Gastroesophageal sphincter (tissue), 4 donors: ENCODE results near the gene ZNF555. TPM values are rescaled to one million over a fixed set of nuclear protein-coding genes. Genes with fewer than 3 reads are reported as not detected.
"Not testable (repeated sequence)": the region's sequence is repeated elsewhere in the genome, so short reads cannot be mapped to it uniquely, and the experiment has no call there.

Experiments
- ATAC-seq: fragments of 150-250 bp; one replicate; pipeline ENCODE4 v1.9.1; 2016; ENCODE audit warnings: mild to moderate bottlenecking, moderate library complexity
- H3K27ac ChIP-seq, 4 donors: fragments of 200-600 bp; sonication (generic) in 3 of 4; 1 replicate in 3 of 4; 2 replicates in 1 of 4; pipeline ENCODE4 v1.5.1; 2016 to 2019
- H3K27me3 ChIP-seq: fragments of 200-600 bp; sonication (generic); one replicate; pipeline ENCODE4 v1.5.1; 2019
- H3K36me3 ChIP-seq, 2 donors: fragments of 200-600 bp; sonication (generic); one replicate each; pipeline ENCODE4 v1.5.1; 2019; ENCODE audit warnings: control low read depth in 1 of 2
- H3K4me1 ChIP-seq, 3 donors: fragments of 200-600 bp; sonication (generic); 1 replicate in 2 of 3; 2 replicates in 1 of 3; pipeline ENCODE4 v1.5.1; 2016 to 2019; ENCODE audit warnings: control low read depth in 2 of 3
- H3K4me3 ChIP-seq, 2 donors: fragments of 200-600 bp; sonication (generic); one replicate each; pipeline ENCODE4 v1.5.1; 2019; ENCODE audit warnings: mild to moderate bottlenecking in 1 of 2, moderate library complexity in 1 of 2
- H3K9me3 ChIP-seq, 3 donors: fragments of 200-600 bp; sonication (generic); one replicate each; pipeline ENCODE4 v1.5.1; 2017 to 2019; ENCODE audit warnings: control low read depth in 2 of 3
- EP300 ChIP-seq: sonication (generic); formaldehyde crosslinking; IDR thresholded peaks from one replicate; pipeline ENCODE4 v1.6.1; 2017; ENCODE audit warnings: antibody characterized with exemption, mild to moderate bottlenecking
- POLR2A ChIP-seq, 2 donors: fragments of 450-650 bp; IDR thresholded peaks; one replicate each; pipeline ENCODE4 v1.6.1; 2017; ENCODE audit warnings: antibody characterized with exemption in 2 of 2, mild to moderate bottlenecking in 2 of 2, moderate library complexity in 1 of 2
- POLR2AphosphoS5 ChIP-seq: sonication (generic); formaldehyde crosslinking; IDR thresholded peaks from one replicate; pipeline ENCODE4 v1.6.1; 2017; ENCODE audit warnings: antibody characterized with exemption
- WGBS, 2 donors: methylation state at CpG; one replicate each; pipeline ENCODE4 v1.1.5; 2018; ENCODE audit warnings: low coverage in 1 of 2; 5-methylcytosine and 5-hydroxymethylcytosine counted together
- total RNA-seq, 4 donors: library from RNA; depleted of rRNA; stranded (reverse); fragments of >200 nt; gene quantifications; one replicate each; pipeline ENCODE4 v1.1.0, GENCODE V29; 2016
- TF ChIP-seq, protein P1 (sequence below), 4 experiments: fragments of 200-600 bp in 2 of 4; fragments of 450-650 bp in 2 of 4; sonication (generic) in 1 of 4; IDR thresholded peaks; one replicate each; pipeline ENCODE4 v1.5.1; 2017 to 2019; ENCODE audit warnings: antibody characterized with exemption in 4 of 4, mild to moderate bottlenecking in 2 of 4, moderate library complexity in 2 of 4

ZNF555 gene
- 10 to 100 TPM in 1 of 4 donors, 1 to 10 TPM in 3; 4.2 to 10.9 (median 7.6) TPM for total RNA-seq

DNA sequence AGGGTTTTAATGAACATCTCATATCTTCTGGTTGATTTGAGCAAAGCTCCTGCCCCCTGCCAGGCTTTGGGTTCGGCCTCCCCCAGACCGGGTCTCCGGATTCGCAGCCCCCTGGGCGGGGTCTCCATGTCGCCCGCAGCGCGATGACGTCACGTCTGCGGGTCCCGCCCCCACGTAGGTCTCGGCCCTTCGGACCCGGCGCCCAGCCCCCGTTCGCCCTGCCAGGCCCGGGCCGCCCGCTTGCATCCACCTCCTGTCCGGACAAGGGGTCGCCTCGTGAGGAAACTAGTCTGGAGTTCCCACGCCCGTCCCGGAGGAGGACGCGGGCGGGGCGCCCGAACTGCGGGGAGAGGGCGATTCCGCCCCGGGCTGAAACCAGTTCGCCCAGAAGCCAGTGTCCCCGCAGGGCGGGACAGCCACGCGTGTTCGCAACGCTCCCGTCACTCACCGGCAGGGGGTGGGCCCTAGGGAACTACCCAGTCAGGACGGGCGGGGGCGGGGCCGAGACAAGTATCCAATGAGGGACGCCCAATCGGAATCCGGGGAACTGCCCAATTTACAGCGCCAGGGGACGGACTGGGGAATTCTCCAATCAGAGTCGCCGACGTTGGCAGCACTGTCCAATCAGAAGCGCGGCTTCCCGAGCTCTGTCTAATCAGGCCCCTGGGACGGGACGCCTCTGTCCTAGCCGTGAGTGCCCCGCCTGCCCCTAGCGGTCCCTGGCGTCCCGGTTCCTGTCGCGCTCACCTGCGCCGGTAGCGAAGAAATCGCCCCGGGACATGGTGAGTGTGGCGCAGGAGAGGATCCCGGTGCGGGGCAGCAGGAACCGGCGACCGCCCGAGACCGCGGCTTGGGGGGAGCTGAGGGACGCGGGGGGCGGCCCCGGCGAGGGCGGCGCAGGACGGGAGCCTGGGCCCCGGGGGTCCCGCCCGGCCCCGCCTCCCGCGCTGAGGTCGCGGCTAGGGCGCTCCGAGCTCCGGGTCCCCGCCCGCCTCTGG lies at the start of gene ZNF555:
TSS of gene ZNF555 (plus strand) at position 682 of the 998 bp plus-strand sequence. CDS start at position 780, 98 bp downstream.
- TF ChIP-seq POLR2AphosphoS5 (peak; percentile 66), EP300 (no peak), POLR2A (IDR thresholded peaks at IDR 0.05) (peak; percentile 30 to 45)
- TF ChIP-seq, protein P1, sequence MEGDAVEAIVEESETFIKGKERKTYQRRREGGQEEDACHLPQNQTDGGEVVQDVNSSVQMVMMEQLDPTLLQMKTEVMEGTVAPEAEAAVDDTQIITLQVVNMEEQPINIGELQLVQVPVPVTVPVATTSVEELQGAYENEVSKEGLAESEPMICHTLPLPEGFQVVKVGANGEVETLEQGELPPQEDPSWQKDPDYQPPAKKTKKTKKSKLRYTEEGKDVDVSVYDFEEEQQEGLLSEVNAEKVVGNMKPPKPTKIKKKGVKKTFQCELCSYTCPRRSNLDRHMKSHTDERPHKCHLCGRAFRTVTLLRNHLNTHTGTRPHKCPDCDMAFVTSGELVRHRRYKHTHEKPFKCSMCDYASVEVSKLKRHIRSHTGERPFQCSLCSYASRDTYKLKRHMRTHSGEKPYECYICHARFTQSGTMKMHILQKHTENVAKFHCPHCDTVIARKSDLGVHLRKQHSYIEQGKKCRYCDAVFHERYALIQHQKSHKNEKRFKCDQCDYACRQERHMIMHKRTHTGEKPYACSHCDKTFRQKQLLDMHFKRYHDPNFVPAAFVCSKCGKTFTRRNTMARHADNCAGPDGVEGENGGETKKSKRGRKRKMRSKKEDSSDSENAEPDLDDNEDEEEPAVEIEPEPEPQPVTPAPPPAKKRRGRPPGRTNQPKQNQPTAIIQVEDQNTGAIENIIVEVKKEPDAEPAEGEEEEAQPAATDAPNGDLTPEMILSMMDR (IDR thresholded peaks at IDR 0.05), result peak in 3 of 4 experiments; percentile 62 to 74 (median 67)

DNA sequence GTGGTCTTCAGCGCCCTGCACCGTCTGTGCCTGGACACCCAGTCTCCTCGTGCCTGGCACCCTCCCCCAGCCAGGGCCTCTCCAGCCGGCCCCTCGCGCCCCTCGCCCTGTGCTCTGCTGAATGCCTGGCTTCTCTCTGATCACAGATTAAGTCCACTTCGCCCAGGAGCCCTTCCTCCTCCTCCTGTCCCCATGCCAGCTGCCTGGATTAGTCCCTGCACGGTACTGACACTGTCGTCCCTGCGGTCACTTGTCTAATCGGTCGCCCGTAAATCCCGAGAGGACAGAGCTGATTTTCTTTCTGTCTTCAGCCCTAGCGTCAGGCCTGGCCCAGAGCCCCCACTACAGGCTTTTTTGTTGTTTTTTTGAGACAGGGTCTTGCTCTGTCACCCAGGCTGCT lies 49.4 kb upstream of the ZNF555 start:
- Histone ChIP-seq H3K27me3 (no peaks in the 10 kb centered on the region), H3K4me1 (peaks cover 0 to 4% (median 0%) of the 10 kb centered on the region in 3 donors), H3K27ac (no peak overlapping the region), H3K9me3 (no peaks in the 10 kb centered on the region), H3K4me3 (no peak overlapping the region), H3K36me3 (peaks cover 0 to 70% of the 10 kb centered on the region in 2 donors)
- 91 to 92% methylated on average over 6 to 12 of the region's 16 CpGs for WGBS, 2 donors
- ATAC-seq, result no peak
- TF ChIP-seq EP300, result no peak
- TF ChIP-seq, protein P1 (IDR thresholded peaks at IDR 0.05), result no peak
- TF ChIP-seq POLR2AphosphoS5, result no peak
- no peak for TF ChIP-seq POLR2A (IDR thresholded peaks at IDR 0.05)

More for the DNA sequence above, at the start of gene ZNF555:
- H3K27me3 ChIP-seq, result no peaks in the 10 kb centered on the region
- H3K27ac ChIP-seq, result peak within 1 kb of the TSS; percentile 72 to 94 (median 92)
- H3K36me3 ChIP-seq, result peaks cover 0 to 36% of the 10 kb centered on the region in 2 donors
- WGBS, 2 donors, result no CpG with 5 or more reads among the region's 106 CpGs
- H3K9me3 ChIP-seq, result peaks cover 0 to 30% (median 0%) of the 10 kb centered on the region in 3 donors
- peak within 1 kb of the TSS; percentile 62 to 99 for H3K4me3 ChIP-seq
- peaks cover 0 to 27% (median 9%) of the 10 kb centered on the region in 3 donors for H3K4me1 ChIP-seq
- ATAC-seq, result peak; percentile 99

DNA sequence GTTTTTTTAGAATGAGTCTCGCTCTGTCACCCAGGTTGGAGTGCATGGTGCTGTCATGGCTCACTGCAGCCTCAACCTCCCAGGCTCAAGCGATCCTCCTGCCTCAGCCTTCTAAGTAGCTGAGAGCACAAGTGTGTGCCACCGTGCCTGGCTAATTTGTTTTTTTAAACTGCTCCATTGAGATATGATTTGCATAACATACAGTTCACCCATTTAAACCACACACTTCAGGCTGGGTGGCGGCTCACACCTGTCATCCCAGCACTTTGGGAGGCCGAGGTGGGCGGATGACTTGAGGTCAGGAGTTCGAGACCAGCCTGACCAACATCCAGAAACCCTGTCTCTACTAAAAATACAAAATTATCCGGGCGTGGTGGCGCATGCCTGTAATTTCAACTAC lies 48.6 kb upstream of the ZNF555 start:
- H3K4me3 ChIP-seq, ATAC-seq, H3K27ac ChIP-seq, H3K9me3 ChIP-seq, H3K4me1 ChIP-seq, H3K27me3 ChIP-seq: not testable (repeated sequence)
- H3K36me3 ChIP-seq, result peaks cover 0 to 78% of the 10 kb centered on the region in 2 donors
- WGBS, 2 donors, result 91 to 100% methylated on average over 2 to 10 of the region's 10 CpGs

DNA sequence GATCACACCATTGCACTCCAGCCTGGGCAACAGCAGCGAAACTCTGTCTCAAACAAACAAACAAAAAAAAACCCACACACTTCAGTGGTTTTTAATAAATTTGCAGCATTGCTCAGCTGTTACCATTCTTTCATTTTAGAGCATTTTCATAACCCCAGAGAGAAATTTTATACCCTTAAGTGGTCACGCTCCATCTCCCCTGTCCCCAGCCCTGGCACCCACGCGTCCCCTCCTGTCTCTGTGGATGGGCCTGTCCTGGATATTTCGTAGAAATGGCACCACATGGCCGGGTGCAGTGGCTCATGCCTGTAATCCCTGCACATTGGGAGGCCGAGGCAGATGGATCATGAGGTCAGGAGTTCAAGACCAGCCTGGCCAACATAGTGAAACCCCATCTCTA lies 48.1 kb upstream of the ZNF555 start:
- Histone ChIP-seq H3K4me3 (no peak overlapping the region), H3K27me3 (no peaks in the 10 kb centered on the region), H3K4me1 (no peaks in the 10 kb centered on the region), H3K9me3 (no peaks in the 10 kb centered on the region), H3K27ac (no peak overlapping the region), H3K36me3 (peaks cover 0 to 82% of the 10 kb centered on the region in 2 donors)
- ATAC-seq, result no peak
- no peak for TF ChIP-seq POLR2A (IDR thresholded peaks at IDR 0.05)
- no peak for TF ChIP-seq EP300
- TF ChIP-seq POLR2AphosphoS5, result no peak
- TF ChIP-seq, protein P1 (IDR thresholded peaks at IDR 0.05), result no peak
- 98 to 100% methylated on average over 5 to 7 of the region's 7 CpGs for WGBS, 2 donors

DNA sequence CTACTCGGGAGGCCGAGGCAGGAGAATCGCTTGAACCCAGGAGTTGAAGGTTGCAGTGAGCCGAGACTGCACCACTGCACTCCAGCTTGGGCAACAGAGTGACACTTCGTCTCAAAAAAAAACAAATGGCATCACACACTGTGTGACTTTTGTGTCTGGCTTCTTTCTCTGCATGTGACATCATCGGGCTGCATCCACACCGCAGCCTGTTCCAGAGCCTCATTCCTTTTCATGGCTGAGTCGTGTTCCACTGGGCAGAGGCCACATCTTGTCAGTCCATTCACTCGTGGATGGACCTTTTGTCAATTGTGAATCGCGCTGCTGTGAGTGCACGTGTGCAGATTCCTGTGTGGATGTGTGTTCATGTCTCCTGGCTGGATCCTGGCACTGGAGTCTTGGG lies 47.7 kb upstream of the ZNF555 start:
- Histone ChIP-seq H3K36me3 (peaks cover 0 to 87% of the 10 kb centered on the region in 2 donors), H3K27me3 (no peaks in the 10 kb centered on the region), H3K4me3 (no peak overlapping the region), H3K27ac (no peak overlapping the region), H3K9me3 (no peaks in the 10 kb centered on the region), H3K4me1 (no peaks in the 10 kb centered on the region)
- TF ChIP-seq, protein P1 (IDR thresholded peaks at IDR 0.05), result no peak
- TF ChIP-seq POLR2AphosphoS5, result no peak
- TF ChIP-seq EP300, result no peak
- no peak for TF ChIP-seq POLR2A (IDR thresholded peaks at IDR 0.05)
- ATAC-seq, result no peak
- WGBS, 2 donors, result 95 to 98% methylated on average over 8 to 12 of the region's 12 CpGs
